ENCODE measurements around the gene BRD9.
A peak's percentile ranks its signal among the peaks of the same experiment; 100 is the strongest.
"Not testable (repeated sequence)": the region's sequence is repeated elsewhere in the genome, so short reads cannot be mapped to it uniquely, and the experiment has no call there.

The BRD9 gene

DNA sequence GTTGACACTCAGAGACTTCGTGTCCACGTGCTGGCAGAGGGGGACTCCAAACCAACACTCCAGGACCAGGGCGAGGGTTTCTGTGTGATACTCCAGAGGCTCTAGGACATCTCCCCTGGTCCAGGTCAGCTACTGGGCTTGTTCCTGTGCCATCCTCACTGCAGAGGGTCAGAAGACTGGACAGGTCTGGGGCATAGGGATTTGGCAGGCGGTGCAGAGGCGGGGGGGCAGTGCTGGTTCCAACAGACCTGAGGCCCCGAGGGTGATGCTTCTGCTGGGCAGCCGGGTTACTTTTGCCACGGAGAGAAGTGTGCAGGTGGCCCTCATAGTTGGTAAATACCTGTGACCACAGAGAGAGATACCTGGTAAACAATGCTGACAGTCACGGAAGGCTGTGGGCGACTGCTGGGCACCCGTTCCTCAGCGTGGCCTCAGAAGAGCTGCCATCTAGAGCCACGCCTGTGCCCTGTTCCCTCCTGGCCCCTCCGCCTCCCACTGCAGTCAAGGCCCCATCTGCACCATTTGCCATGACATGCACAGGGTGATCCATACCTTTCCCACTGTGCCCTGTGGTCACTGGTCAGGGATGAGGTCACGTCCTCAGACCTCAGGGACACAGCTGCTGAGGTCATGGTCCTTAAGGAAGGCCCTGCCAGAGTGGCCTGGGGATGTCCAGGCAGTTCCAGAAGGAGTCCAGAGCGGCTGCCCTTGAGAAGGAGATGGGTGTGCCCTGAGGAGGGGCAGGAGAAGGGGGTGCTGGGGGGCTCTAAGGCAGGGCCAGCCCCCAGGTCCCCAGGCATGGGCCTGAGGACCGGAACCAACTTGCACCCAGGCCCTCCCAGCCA lies 30.1 kb upstream of the BRD9 start:
- DNase-seq, result no peak

DNA sequence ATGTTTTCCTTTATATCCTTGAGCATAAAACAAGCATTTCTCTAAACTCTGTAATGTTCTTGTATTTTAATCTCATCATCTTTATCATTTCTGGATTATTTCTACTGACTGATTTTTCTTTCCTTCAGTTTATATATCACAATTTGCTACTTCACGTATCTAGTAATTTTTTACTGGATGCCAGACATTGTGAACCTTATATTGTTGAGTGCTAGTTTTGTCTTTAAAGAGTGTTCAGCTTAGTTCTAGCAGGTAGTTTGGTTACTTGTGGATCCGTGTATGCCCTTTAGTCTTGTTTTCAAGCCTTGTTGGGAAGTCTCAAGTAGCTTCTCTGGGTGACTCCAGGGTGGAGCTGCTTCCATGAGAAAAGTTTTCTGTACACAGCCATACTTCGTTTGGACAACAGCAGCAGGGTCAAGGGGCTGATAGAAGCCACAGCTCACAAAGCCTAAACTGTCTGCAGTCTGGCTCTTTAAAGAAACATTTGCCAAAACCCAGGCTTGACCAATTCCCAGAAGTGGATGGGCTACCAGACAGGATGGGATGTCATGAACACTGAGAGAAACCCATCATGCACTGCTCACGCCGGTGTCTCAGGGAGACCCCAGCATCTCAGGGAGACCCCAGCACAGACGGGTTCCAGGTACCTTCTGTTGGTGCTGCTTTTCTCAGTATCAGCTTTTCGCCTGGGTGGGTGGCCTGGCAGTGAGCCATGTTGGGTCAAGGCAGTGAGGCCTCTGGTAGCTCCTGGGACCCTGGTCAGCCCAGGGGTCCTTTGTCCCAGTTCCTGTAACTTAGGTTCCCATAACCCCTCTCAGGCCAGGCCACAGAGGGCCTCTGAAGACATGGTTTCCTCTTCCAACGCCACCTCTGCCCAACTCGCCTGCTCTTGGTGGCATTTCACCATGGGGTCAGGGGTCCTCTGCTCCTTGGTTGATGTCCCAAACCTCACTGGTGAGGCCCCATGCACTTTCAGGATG lies 29.1 kb upstream of the BRD9 start:
- DNase-seq, result no peak

DNA sequence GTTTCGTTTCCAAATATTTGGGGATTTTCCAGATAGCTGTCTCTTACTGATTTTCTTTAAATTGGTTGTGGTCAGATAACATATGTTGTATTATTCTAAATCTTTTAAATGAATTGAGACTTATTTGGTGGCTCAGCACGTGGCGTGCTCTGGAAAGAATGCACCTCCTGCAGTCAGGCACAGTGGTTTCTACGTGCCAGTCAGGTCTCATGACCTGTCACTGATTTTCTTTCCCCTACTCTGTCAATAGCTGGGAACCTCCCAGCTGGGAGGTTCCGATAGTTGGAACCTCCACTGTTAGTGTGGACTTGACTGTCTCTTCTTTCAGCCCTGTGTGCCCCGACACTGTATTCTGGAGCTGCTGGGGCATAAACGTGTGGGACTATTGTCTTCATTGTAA lies 27.7 kb upstream of the BRD9 start:
- no peak for DNase-seq

DNA sequence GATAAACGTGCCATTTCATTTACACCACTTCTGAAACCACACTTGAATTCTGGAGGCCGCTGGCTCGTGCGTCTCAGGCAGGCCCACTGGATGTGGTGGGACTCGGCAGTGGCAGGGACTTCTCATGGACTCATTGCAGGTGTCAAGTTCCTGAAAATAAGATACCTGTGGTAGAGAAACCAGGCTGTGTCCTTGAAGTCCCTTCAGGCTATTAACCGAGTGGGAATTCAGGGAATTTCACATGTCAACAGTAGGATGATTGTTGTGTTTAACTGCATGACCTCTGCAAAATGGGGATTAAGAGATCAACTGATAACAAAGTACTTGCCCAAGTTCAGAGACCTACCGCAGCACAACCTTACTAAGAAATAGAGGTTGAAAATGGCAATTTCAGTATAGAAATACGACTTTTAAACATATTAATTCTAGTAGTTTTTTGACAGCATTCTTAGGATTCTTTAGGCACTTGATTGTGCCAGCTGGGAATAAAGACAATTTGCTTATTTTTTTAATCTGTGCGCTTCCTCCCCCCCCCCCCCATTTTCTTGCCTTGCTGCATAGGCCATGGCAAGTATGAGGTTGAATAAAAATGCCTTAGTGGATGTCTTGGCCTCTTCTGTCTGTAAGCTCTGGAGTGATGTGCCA lies 26.9 kb upstream of the BRD9 start:
- DNase-seq, result no peak

DNA sequence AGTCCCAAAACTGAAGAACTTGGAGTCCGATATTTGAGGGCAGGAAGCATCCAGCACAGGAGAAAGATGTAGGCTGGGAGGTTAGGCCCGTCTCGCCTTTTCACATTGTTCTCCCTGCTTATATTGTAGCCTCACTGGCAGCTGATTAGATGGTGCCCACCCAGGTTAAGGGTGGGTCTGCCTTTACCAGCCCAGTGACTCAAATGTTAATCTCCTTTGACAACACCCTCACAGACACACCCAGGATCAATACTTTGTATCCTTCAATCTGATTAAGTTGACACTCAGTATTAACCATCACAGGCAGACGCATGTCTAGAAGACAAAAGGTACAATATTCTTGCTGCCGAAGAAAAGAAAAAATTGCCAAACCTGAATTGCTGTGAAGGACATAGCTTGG lies 26.1 kb upstream of the BRD9 start:
- DNase-seq, result not testable (repeated sequence)

DNA sequence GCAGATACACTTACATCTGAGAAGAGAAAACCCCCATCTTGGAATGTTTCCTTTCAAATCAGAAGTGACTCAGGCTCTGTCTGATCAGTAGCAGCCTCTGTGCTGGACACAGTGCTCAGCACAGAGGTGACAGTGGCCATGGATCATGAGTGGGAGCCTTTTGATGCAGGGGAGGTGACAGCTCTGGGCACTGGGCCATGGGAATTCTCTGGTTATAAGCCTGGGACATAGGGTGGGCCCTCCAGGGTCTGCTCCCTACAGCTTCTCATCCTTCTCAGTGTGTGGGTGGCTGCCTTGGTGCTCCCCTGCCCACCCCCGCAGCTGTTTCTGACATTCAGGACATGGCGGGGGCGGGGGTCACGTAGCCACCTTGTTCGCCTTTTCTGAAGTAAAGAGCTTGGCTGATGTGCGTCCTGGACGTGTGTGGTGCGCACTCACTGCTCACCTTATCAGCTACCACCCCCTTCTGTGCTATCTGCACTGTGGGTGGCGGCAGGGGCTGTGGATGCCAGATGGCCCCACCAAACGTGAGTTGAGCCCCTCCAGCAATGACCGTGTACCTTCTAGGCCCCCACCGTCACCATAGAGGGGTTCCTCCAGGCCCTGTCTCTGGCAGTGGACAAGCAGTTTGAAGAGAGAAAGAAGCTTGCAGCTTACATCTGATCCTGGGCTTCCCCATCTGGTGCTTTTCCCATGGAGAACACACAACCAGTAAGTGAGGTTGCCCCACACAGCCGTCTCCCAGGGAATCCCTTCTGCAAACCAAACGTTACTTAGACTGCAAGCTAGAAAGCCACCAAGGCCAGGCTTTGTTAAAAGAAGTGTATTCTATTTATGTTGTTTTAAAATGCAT lies 24.1 kb upstream of the BRD9 start:
- no peak for DNase-seq

DNA sequence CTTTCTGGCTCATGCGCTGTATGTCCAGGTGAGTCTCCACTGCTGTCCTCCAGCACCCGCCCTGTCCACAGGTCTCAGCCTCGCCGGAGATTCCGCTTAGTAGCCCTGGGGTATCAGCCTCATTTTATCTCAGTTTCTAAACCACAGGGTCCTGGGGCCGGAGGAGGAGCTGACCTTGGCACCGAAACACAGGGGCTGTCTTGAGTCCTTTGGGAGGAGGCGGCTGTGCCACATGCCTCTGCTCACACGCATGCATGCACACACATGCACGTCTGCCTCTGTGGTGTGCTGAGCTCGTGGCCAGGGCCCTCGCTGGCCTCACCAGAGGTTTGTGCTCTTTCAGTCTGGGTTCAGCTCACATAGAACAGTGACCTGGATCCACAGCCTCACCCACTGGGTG lies 23.3 kb upstream of the BRD9 start:
- no peak for DNase-seq

DNA sequence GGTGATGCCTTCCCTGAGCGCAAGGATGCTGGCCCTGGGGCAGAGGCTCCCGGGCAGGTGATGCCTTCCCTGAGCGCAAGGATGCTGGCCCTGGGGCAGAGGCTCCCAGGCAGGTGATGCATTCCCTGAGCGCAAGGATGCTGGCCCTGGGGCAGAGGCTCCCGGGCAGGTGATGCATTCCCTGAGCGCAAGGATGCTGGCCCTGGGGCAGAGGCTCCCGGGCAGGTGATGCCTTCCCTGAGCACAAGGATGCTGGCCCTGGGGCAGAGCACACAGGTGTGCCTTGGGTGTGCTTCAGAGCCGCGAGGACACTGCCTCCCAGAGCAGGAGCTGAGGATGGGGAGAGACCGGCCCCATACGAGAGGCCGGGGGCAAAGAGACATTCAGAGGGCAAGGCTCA lies 22.7 kb upstream of the BRD9 start:
- DNase-seq, result not testable (repeated sequence)

DNA sequence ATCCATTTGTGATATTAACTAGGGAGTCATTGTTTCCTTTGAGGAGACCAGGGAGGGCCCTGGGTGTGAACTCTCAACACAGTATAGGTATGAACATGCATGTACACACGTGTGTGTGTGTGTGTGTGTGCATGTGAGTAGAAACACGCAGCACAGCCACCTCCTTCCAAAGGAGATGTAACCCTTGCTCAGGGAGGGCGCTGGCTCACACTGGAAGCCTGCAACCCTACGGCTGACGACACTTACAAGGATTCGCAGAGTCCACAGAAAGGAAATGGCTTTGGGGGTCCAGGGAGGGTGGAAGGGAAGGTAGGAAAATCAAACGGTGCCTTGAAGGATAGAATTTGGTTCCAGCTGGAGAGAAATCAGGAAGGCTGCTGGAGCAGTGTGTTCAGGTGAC lies 22.0 kb upstream of the BRD9 start:
- DNase-seq, result no peak

DNA sequence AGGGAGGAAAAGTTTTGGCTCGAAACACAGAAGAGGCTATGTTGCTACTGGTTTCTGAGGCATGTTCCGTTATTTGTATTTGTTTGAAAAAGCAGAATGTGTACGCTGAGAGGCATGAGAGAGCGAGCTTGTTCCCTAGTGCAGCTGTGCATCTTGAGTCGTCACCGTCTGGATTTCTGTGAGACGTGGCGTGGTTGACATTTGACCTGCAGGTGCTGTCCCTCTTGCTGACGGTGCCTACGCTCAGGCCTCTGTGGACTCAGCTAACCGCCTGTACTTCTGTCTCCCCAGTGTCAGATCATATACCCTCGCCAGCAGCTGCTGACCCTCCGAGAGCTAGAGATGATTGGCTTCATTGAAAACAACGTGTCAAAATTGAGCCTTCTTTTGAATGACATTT lies 21.6 kb upstream of the BRD9 start:
- DNase-seq, result no peak

DNA sequence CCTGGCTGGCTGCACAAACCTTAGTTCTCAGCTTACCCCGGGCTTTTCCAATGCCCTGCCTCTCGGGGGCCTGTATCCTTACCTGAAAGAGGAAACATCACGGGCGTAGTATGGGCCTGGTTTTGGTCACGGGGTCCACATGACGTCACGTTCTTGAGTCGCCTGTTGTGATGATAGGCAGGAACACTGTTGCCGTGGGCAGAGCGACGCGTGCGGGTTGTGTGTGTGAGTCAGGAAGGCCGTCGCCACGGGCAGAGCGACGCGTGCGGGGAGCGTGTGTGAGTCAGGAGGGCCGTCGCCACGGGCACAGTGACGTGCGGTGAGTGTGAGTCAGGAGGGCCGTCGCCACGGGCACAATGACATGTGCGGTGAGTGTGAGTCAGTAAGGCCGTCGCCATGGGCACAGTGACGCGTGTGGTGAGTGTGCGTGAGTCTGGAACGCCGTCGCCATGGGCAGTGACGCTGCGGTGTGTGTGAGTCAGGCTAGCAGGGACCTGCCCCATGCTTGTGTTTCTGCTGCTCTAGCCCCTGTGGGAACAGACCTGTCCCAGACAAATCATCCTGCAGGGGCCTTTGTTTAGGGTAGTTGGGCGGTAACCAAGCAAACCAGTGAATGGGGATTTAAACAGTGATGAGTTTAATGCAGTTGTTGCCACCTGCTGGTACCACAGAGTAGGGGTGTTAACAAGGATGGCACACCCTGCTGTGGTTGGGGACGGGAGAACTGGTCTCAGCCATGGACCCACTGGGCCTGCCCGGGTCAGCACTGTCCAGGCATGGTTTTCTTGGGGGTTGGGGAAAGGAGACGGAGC lies 19.9 kb upstream of the BRD9 start:
- DNase-seq, result peak; percentile 65

DNA sequence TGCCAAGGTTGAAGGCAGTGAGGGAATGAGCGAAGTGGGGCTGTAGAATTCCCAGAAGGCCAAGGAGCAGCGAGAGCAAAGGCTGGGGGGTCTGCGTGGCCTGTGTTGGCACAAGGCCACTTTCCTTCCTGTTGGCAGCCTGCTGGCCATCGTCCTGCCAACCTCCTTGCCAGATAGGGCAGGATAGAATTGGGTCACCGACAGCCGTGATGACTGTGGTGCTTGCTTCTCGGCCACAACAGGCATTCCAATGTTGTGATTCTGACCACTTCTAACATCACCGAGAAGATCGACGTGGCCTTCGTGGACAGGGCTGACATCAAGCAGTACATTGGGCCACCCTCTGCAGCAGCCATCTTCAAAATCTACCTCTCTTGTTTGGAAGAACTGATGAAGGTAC lies 19.0 kb upstream of the BRD9 start:
- DNase-seq, result no peak

DNA sequence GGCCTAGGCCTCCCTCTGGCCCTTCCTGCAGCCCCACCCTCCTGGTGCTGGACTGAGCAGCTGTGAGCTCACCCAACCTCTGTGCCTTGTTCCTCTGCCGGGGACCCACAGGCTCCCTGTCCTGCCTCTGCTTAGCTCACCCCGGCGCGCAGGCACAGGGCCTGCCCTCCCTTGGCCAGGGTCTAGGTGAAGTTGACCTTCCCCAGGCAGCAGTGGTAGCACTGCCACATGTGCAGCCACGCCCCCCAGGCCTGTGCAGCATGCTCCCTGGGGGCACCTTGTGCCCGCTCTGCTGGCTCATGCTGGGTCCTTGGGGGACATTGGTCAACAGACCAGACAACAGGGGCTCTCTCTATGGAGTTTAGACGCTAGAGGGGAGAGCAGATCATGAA lies 18.2 kb upstream of the BRD9 start:
- DNase-seq, result no peak

DNA sequence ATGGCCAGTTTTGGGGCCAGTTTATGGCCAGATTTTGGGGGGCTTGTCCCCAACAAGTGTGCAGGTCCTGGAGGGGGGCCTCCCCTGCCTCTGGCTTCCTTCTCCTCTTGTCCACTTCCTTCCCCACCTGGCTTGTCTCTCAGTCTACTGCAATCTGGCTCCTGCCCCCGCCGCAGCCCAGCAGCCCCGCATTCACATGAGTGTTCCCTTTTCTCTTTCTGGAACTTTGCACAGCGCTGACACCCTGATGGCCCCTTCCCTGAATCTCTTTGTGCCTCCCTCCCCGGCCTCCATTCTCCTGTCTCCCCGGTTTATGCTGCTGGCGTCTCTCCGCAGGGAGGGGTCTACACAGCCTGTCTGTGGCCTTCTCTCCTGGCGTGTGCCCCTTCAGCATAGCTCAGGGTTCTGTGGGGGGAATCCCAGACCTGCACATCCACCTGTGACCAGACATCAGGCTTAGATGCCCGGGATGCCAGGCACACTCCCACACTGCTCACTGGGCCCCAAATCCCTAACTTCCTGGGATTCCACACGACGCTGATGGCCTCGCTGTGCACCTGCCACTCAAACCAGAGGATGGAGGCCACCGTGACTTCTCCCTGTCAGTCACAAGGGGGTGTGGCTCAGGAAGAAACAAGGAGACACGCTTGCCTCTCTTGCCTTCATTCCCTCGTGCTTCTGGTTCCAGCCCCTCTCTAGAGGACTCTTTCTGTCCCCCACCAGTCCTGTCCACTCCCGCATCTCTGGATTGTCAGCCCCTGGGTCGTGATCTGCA lies 17.6 kb upstream of the BRD9 start:
- DNase-seq, result no peak

DNA sequence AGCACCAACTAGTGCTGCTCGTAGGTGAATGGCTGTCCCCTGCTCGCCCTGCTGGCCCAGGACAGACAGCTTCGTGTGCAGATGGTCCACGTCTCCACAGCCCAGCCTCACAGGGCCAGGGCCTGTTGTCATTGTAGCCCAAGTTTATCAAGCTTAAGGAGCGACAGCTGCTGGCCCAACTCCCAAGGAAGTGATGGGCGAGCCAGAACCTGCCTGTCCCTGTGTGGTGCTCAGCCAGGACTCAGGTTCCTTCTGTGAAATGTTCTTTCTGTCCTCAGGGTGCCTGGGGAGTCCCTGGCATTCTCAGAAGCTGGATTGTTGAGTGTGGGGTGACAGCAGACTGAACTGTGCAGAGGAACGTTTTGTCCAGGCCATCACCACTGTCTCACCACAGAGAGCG lies 16.5 kb upstream of the BRD9 start:
- no peak for DNase-seq

DNA sequence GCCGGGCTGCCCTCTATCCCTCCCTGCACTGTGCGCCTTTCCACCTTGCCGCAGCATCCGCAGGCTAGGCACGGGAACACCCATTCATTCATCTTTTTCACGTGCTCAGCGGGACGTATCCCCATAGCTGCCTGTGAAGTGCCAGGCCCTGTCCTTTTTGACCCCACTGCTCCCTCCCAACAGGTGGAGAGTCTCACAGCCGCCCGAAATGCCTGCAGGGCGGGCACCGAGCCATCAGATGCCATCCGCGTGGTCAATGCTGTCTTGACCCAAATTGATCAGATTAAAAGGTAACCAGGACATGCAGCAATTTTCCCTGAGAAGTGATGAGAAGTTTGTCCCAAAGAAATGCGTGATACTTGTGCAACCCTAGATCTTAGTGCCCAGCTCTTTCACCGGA lies 15.6 kb upstream of the BRD9 start:
- no peak for DNase-seq

DNA sequence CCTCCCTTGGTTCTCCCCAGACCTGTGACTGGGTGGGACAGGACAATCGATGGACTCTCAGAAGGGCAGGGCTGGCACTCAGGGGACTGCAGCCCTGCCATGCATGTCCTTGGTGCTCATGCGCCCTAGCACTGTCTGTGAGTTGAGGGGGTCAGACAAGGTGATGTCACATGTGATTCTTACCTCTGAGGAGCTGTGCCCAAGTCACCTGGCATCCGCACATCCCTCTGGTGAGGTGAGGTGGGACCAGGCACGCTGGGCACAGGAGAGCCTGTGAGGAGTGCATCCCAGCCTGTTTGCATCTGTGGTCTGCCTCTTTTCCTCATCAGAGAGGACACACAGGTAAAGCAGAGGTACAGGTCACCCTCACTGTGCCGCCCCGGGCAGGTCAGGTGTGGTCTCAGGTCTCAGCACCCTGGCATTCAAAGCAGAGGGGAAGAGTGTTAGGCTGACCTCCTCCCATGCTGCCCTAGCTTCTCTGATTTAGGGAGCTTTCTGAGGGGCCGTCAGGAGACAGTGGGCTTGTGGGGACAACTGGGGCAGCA lies 14.8 kb upstream of the BRD9 start:
- DNase-seq, result no peak

DNA sequence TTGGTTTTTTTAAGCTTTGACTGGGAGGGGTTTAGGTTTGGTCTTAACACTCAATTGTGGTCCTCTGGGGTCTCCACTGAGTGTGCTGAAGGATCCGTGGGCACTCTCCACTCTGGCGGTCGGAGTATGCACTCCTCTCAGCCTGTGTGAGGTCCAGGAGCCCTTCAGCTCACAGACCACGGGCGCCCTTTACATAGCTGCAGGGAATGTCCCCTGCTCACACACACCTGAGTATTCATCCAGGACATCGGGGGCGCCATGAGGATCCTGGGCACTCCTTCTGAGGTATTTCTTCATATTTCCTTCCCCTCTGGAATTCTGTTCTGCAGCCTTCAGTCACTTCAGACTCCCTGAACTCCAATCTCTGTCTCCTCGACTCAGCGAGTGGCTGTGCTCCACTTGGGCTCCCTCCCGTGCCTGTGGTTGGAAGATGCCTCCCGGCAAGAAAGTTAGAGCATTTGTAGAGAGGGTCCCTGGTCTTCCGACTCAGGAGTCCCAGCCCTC lies 12.6 kb upstream of the BRD9 start:
- no peak for DNase-seq

DNA sequence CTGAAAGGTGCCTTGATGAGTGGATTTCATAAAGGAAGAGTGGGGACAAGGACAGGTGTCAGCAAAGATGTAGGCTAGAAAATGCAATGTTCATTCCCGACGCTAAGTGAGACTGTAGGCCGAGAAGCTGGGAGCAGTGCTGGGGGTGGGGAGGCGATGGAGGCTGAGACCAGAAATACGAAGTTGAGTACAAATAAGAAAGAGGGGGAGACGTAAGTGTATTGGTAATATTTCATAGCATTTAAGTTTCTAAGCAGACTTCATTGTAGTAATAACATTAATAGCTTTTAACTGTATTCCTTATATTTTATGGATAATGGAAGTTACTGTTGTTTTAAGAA lies 11.1 kb upstream of the BRD9 start:
- no peak for DNase-seq

DNA sequence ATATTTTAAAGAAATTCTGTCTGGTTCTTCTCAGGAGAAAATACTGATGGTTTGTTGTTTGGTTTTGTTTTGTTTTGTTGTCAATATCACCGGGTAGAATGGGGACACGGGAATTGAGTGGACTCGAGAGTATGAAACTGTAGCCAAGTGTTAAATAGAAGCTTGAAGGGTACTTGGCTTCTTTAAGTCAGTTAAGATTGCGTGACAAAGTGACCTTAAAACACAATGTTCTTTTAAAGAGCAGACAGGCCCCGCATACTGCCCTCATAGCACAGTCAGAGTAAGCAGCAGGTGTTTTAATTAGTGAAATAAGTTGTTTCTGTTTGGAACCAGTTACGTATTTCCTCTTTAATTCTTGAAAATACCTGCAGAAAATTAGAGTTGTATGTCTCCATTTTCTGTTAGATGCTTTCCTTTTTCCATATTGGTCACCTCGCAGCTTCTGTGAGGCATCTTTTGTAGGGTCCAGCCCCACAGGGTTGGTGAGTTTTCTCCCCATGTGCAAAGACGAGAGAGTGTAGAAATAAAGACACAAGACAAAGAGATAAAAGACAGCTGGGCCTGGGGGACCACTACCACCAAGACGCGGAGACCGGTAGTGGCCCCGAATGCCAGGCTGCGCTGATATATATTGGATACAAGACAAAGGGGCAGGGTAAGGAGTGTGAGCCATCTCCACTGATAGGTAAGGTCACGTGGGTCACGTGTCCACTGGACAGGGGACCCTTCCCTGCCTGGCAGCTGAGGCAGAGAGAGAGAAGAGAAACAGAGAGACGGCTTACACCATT lies 9.7 kb upstream of the BRD9 start:
- DNase-seq, result no peak

All from activated CD4-positive, CD25-positive, alpha-beta regulatory T cell treated with anti-CD3 and anti-CD28 coated beads, Interleukin-2, amount 50 U/mL, for 72 hours (primary cell).